Erythroblast (primary cell): ENCODE data around the gene MOB3A.

Experiments
- GATA1 ChIP-seq: IDR thresholded peaks from 2 replicates; pipeline ENCODE4 v1.6.1; 2011; ENCODE audit warnings: low read depth, mild to moderate bottlenecking, control low read depth, low read length, moderate library complexity
- POLR2A ChIP-seq: IDR thresholded peaks from 2 replicates; pipeline ENCODE4 v1.6.1; 2011; ENCODE audit warnings: mild to moderate bottlenecking, low read length

DNA sequence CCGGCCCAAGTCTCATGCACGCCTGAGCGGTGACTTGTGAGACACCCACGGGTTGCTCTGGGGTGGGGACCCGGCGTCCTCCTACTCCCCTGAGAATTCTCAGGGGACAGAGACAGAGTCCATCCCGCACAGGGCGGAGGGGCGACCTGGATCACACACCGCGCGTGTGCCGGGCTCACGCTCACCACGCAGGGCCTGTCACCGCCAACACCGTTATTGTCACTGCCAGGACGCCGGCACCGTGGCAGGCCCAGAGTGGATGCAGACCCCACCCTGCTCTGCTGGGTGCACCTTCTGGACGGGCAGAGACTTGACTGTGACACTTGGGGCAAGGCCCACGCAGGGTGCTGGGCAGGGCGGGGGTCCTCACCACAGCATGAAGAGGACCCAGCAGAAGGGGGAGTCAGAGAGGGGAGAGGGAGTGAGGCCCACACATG, 16.2 kb downstream of the MOB3A start:
- TF ChIP-seq POLR2A (no peak), GATA1 (no peak)
